ENCODE data around the gene DIP2B. TPM values are rescaled to one million over a fixed set of nuclear protein-coding genes. Genes with fewer than 3 reads are reported as not detected.

DIP2B gene
- polyA plus RNA-seq, 1 of the 3 experiments (the other 2 are of a cell fraction): 6.6 TPM

- CTCF ChIA-PET: interaction anchor here (1.1 kb wide), 1 partner anchor 10 kb away, joined by 4 read pairs; no protein-coding TSS in a partner anchor
- no peak overlapping the region for H3K9ac ChIP-seq
- 88% methylated on average over 6 of the region's 6 CpGs for WGBS (ENCODE audit: low lambda C conversion rate)
Observed at GRCh38 chr12:50628394-50628793, 123.6 kb downstream of the DIP2B start.

GRCh38 chr12:50633955-50634354 is 129.2 kb downstream of the DIP2B start:
- Histone ChIP-seq H3K79me2 (ENCODE audit: insufficient read depth) (peaks cover 5% of the 10 kb centered on the region; the same call in 1 of the 2 replicates), H2AFZ (ENCODE audit: low read depth) (no peak overlapping the region), H3K9me2 (no peaks in the 10 kb centered on the region), H3K27ac (ENCODE audit: low read depth in 2 of 2, low read length in 1 of 2) (no peak overlapping the region), H3F3A (replicated peaks; ENCODE audit: insufficient read depth) (peaks cover 6% of the 10 kb centered on the region), H3K4me3 (ENCODE audit: low read depth in 2 of 2, low read length in 1 of 2) (no peak overlapping the region), H3K4me2 (no peak overlapping the region), H3K27me3 (ENCODE audit: insufficient read depth) (no peaks in the 10 kb centered on the region), H3K4me1 (ENCODE audit: control insufficient read depth in 1 of 2, insufficient read depth in 2 of 2, low read depth in 1 of 2, low read length in 1 of 2) (peaks cover 0 to 7% of the 10 kb centered on the region in 2 experiments; a peak in 3 of 4 replicates), H4K20me1 (ENCODE audit: insufficient read depth) (no peaks in the 10 kb centered on the region), H3K9me3 (no peaks in the 10 kb centered on the region), H3K36me3 (replicated peaks in 1 of 2; ENCODE audit: control insufficient read depth in 1 of 2, insufficient read depth in 2 of 2, low read length in 1 of 2) (peaks cover 0 to 26% of the 10 kb centered on the region in 2 experiments), H3K9ac (no peak overlapping the region)
- TF ChIP-seq NFIC (IDR thresholded peaks at IDR 0.05; ENCODE audit: borderline replicate concordance) (no peak), TAF1 (IDR thresholded peaks at IDR 0.05; ENCODE audit: borderline replicate concordance, low read depth, low read length) (no peak), RXRA (IDR thresholded peaks at IDR 0.05; ENCODE audit: borderline replicate concordance, low read depth) (no peak), IRF3 (IDR thresholded peaks at IDR 0.05; ENCODE audit: low read depth, low read length) (no peak), EP300 (IDR thresholded peaks at IDR 0.05; ENCODE audit: borderline replicate concordance in 1 of 2, low read depth in 1 of 2, low read length in 1 of 2) (no peak), JUND (IDR thresholded peaks at IDR 0.05) (no peak), RAD21 (IDR thresholded peaks at IDR 0.05; ENCODE audit: low read length) (no peak), NRF1 (IDR thresholded peaks at IDR 0.05; ENCODE audit: low read depth, low read length) (no peak)
- ChIA-PET POLR2A (no interaction called here), CTCF (interaction anchor here (1.2 kb wide), 1 partner anchor 129 kb away, joined by 5 read pairs; the partner anchor contains the start of gene DIP2B)
- no peak for DNase-seq
- WGBS (ENCODE audit: low lambda C conversion rate): 97% methylated on average over 6 of the region's 6 CpGs

More at GRCh38 chr12:50628394-50628793, 123.6 kb downstream of the DIP2B start:
- POLR2A ChIA-PET: no interaction called here
- Histone ChIP-seq H3K9me2 (no peaks in the 10 kb centered on the region), H3K79me2 (ENCODE audit: insufficient read depth) (peaks cover 19% of the 10 kb centered on the region; the same call in 1 of the 2 replicates), H3K9me3 (no peaks in the 10 kb centered on the region), H3K27me3 (ENCODE audit: insufficient read depth) (no peaks in the 10 kb centered on the region), H3K4me2 (no peak overlapping the region), H4K20me1 (ENCODE audit: insufficient read depth) (no peaks in the 10 kb centered on the region), H3F3A (replicated peaks; ENCODE audit: insufficient read depth) (peaks cover 7% of the 10 kb centered on the region), H3K27ac (ENCODE audit: low read depth in 2 of 2, low read length in 1 of 2) (no peak overlapping the region), H3K4me1 (ENCODE audit: control insufficient read depth in 1 of 2, insufficient read depth in 2 of 2, low read depth in 1 of 2, low read length in 1 of 2) (peaks cover 0 to 25% of the 10 kb centered on the region in 2 experiments; a peak in 1 of 4 replicates), H3K36me3 (replicated peaks in 1 of 2; ENCODE audit: control insufficient read depth in 1 of 2, insufficient read depth in 2 of 2, low read length in 1 of 2) (peaks cover 0 to 38% of the 10 kb centered on the region in 2 experiments), H3K4me3 (ENCODE audit: low read depth in 2 of 2, low read length in 1 of 2) (no peak overlapping the region), H2AFZ (ENCODE audit: low read depth) (no peak overlapping the region)
- TF ChIP-seq CHD2 (IDR thresholded peaks at IDR 0.05; ENCODE audit: low read length, partially characterized antibody) (no peak), TAF1 (IDR thresholded peaks at IDR 0.05; ENCODE audit: borderline replicate concordance, low read depth, low read length) (no peak), EP300 (IDR thresholded peaks at IDR 0.05; ENCODE audit: borderline replicate concordance in 1 of 2, low read depth in 1 of 2, low read length in 1 of 2) (no peak), SIN3A (IDR thresholded peaks at IDR 0.05; ENCODE audit: borderline replicate concordance, low read depth, low read length) (no peak), FOXJ3 (CRISPR knock-in tag; IDR thresholded peaks at IDR 0.05) (no peak)
- DNase-seq: no peak
